CD4-positive, alpha-beta T cell treated with Interleukin-15 for 4 hours (primary cell): Measurements from ENCODE around the gene CDKL5.
A peak's percentile ranks its signal among the peaks of the same experiment; 100 is the strongest.

Experiments
- DNase-seq: peaks from one replicate; pipeline ENCODE4 v3.0.0-alpha.2; 2020; ENCODE audit warnings: low spot score

Gene CDKL5

DNA sequence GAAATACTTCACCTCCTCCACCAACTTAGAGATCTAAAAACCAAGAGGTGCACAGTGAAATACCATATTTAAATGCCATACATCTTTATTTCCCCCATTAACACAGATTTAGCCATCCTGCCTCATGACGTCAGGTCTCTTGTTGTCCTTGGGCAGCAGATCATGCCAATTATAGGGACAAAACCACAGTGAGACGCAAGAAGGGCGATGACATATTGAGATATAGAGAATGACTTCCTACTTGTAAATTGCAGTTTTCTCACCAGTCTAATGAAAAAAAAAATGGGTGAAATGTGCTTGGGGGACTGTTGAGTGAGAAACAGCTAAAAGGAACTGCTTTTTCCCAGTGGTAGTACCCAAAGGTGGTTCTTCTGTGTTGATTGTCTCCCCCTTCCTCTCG, 222.2 kb downstream of the CDKL5 start:
- no peak for DNase-seq

DNA sequence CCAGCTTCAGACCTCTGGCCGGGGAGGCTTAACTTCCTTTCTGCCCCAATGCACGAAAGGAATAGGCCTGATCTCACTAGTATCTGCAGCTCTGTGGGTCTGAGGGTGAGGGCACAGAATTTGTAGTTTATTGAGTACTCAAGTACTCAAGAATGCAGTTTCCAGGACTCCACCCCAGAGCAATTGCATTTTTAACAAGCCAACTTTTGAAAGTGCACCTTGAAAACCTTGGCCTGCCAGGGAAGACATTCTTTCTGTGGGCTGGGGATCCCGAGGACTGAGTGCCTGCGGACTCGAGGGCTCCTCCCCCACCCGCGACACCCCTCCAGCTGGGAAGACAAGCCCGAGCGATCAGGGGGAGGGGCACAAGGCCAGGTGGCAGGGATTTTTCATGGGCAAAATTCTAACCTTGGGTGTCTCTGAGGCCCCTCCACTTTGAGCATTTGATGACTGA, 224.1 kb downstream of the CDKL5 start:
- DNase-seq = no peak

GRCh38 chrX:18650662-18651061, 225.3 kb downstream of the CDKL5 start:
- DNase-seq = no peak

DNA sequence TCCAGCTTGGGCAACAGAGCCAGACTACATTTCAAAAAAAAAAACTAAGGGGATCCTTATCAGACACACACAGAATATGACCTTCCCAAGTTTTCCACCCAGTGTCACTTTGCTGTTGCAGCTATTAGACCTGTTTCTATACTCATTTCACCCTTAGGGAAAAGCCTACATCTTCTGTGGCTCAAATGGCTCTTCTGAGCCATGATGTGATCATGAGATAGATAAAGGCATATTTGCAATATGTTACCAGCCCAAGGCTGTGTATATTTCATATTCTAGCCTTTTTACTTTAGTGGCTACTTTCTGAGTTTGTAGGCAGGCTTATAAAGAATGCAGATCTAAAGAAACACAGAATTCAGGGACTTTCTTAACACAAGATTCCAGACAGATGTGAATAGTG, 227.2 kb downstream of the CDKL5 start:
- no peak for DNase-seq

GRCh38 chrX:18654875-18655836, 229.7 kb downstream of the CDKL5 start:
- DNase-seq = no peak

DNA sequence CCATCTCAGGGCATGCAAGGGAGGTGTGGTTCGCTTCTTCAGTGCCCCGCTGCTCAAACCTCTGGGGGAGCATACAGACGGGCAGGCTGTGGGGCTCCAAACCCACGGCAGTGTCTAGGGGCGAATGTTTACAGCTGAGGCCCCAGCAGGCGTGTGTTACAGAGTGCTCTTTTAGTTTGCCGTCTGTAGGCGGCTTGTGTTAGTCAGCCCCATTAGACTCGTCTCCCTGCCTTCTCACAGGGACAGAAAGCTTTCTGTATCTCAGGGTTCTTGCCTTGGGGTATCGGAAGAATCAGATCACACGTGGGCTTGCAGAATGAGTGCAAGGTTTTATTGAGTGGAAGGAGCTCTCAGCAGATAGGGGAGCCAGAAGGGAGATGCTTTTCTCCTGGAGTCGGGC, 235.9 kb downstream of the CDKL5 start:
- DNase-seq = no peak

DNA sequence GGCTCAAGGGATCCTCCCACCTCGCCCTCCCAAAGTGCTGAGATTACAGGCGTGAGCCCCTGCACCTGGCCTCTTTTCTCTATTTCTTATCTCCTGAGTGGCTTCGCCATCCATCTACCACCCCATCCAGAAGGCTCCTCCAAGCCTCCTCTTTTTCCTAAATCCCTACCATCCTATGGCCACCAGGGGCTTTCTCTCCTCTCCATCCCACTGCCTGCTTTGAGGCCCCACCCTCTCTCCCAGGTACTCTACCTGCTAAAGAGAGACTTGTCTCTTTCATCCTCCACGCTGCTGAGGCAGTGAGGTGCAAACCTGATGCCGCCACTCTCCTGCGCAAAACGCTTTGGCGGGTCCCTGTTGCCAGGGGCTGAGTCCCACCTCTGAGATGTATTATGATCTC, 239.5 kb downstream of the CDKL5 start:
- no peak for DNase-seq

DNA sequence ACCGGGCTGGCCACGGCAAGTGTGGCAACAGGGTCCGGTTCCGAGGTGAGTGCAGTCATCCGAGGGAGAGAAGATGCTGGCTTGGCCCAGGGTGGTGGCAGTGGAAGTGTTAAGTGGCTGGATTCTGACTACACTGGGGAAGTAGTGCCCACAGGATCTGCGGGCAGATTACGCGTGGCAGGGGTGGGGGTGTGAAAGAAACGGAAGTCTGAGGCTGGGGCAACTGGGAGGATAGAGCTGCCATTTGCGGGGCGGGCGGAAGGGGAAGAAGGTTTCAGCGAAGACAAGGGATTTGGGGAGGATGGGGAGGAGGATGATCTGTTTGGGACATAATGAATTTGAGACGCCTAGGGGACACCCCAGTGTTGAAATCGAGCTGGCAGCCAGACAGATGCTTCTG, 241.2 kb downstream of the CDKL5 start:
- no peak for DNase-seq

- DNase-seq = no peak
Measured at GRCh38 chrX:18668071-18668835, 242.8 kb downstream of the CDKL5 start.

DNA sequence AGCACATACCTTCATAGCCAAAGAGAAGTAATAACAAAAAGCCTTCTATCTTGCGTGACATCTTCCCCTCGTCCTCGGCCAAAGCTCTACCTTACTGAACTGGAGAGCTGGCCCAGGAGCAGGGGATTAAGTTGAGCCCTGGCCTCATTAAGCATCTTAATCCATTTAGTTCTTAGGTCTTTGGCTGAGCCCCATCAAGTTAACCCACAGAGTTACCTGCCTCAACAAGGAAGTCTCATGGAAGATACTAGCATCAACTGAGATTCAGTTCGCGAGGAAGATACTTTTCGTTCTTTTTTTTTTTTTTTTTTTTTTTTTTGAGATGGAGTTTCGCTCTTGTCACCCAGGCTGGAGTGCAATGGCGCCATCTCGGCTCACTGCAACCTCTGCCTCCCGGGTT, 246.6 kb downstream of the CDKL5 start, which contains the start of gene RS1:
Gene RS1, minus strand, starts transcription at position 101 of the 400 bp plus-strand sequence. Its CDS starts 40 bp downstream, at position 61.
- no peak for DNase-seq

- peak; percentile 2 for DNase-seq
Measured at GRCh38 chrX:18674417-18674787, 249.0 kb downstream of the CDKL5 start.

GRCh38 chrX:18674788-18675735, 249.7 kb downstream of the CDKL5 start:
- DNase-seq = peak; percentile 86

GRCh38 chrX:18676050-18676449, 250.6 kb downstream of the CDKL5 start:
- DNase-seq = no peak

DNA sequence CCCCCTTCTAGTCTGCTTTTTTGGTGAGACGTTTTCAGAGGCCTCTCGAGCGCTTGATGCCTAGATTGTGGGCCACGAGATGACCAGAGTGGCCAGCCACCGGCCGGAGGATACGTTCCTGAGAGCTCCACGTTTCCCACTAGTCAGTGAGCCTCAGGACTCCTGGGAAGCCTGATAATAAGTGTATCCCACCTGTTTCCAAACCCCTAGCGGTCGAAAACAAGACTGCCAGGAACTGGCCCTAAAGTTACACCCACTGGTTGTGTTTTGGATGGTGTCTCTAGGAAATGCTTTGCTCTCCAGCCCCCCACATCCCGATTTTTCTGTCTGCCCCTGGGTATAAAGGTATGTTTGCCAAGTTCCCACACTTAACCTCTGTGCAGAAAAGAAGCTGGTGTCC, 251.1 kb downstream of the CDKL5 start:
- no peak for DNase-seq

GRCh38 chrX:18677161-18677869, 251.9 kb downstream of the CDKL5 start:
- no peak for DNase-seq

GRCh38 chrX:18681996-18682395, 256.6 kb downstream of the CDKL5 start:
- no peak for DNase-seq

GRCh38 chrX:18682979-18683387, 257.6 kb downstream of the CDKL5 start:
- no peak for DNase-seq

- DNase-seq = no peak
Measured at GRCh38 chrX:18687856-18688495, 262.6 kb downstream of the CDKL5 start.

DNA sequence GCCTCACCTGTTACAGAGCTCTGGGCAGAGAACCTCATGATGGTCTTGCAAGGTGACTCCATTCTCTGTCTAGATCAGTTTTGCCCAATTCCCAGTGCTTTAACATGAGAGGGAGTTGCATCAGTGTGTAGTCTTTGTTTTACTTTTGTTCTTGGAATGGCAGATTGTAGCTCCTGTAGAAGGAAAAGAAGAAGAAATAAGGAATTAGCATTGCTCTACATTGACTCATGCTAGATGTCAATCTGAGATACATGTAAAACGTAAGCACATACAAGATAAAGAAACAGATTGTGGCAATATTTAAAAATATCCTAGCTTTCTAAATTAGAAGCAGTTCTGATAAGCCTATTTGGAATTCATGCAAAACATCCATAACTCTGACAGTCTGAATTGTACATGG, 266.0 kb downstream of the CDKL5 start:
- DNase-seq = no peak

DNA sequence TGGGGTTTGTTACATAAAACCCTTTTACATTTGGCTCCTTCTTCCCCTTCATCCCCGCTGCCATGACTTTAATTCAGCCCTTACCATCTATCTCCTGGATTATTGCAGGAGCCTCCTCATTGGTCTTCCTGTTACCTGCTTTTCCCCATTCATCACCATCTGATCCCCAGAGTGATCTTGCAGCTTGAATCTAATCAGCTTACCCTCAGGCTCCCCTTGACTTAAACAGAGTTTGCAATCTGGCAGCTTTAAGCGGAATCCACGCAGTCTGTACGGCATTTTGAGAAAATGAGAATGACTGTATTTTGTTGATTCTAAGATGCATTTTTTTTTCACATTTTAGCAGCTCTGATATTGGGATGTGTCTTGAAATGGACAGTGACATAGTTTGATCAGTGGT, 267.1 kb downstream of the CDKL5 start:
- DNase-seq = no peak

DNA sequence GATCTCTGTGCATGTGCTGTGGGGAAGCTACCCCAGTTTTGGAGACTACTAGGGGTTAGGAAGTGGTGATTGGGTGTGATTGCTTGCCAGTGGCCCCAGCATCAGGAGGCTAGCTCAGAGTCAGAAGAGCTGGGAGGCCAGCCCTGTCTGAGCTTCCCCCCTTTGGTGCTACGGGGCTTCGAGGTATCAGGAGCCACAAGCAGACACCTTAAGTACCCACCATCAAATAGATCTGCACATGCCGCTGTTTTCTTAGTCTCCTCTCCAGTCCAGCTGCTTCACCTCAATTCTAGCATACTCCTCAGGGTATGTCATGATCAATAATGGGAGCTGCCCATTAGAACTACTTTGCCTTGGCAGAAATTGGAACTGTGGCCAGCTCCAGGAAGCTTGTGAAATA, 271.2 kb downstream of the CDKL5 start:
- no peak for DNase-seq
